Stromal cell of bone marrow (primary cell): ENCODE measurements around the gene FAM111B.
"Not testable (repeated sequence)": the region's sequence is repeated elsewhere in the genome, so short reads cannot be mapped to it uniquely, and the experiment has no call there.

ENCODE experiments used
- DNase-seq: peaks from one replicate; pipeline ENCODE4 v3.0.0-alpha.2; 2012; ENCODE audit warnings: low read depth

The FAM111B gene

GRCh38 chr11:59106363-59107336 lies at the start of gene FAM111B:
TSS of gene FAM111B (plus strand) at chr11:59107237. CDS start at chr11:59109626, 2,389 bp downstream.
- DNase-seq, result peak; percentile 89

- peak; percentile 90 for DNase-seq
These were observed 48.7 kb upstream of the FAM111B start for GRCh38 chr11:59058120-59059033.

GRCh38 chr11:59060096-59060495 lies 46.9 kb upstream of the FAM111B start:
- not testable (repeated sequence) for DNase-seq

GRCh38 chr11:59062602-59063529 lies 44.2 kb upstream of the FAM111B start:
- DNase-seq, result no peak

- not testable (repeated sequence) for DNase-seq
These were observed 42.9 kb upstream of the FAM111B start for GRCh38 chr11:59063996-59064727.

- no peak for DNase-seq
These were observed 38.0 kb upstream of the FAM111B start for GRCh38 chr11:59069087-59069486.

GRCh38 chr11:59076876-59077571 lies 30.0 kb upstream of the FAM111B start:
- no peak for DNase-seq

GRCh38 chr11:59078435-59078834 lies 28.6 kb upstream of the FAM111B start:
- no peak for DNase-seq

GRCh38 chr11:59079086-59079485 lies 28.0 kb upstream of the FAM111B start:
- DNase-seq, result no peak

GRCh38 chr11:59080421-59080820 lies 26.6 kb upstream of the FAM111B start:
- DNase-seq, result not testable (repeated sequence)

GRCh38 chr11:59081430-59082020 lies 25.5 kb upstream of the FAM111B start:
- DNase-seq, result not testable (repeated sequence)

GRCh38 chr11:59086007-59086406 lies 21.0 kb upstream of the FAM111B start, which contains the start of gene GLYATL1B:
TSS of gene GLYATL1B (plus strand) at chr11:59086307. CDS start at chr11:59086307, 0 bp downstream.
- DNase-seq, result not testable (repeated sequence)

GRCh38 chr11:59088162-59088561 lies 18.9 kb upstream of the FAM111B start:
- DNase-seq, result no peak

GRCh38 chr11:59093576-59093975 lies 13.5 kb upstream of the FAM111B start:
- not testable (repeated sequence) for DNase-seq

GRCh38 chr11:59095225-59095624 lies 11.8 kb upstream of the FAM111B start:
- not testable (repeated sequence) for DNase-seq

- DNase-seq, result not testable (repeated sequence)
These were observed 11.0 kb upstream of the FAM111B start for GRCh38 chr11:59095972-59096575.

- DNase-seq, result peak; percentile 33
These were observed 9.8 kb upstream of the FAM111B start for GRCh38 chr11:59097113-59097708.

GRCh38 chr11:59097938-59098337 lies 9.1 kb upstream of the FAM111B start:
- DNase-seq, result not testable (repeated sequence)
